Endometrial microvascular endothelial cells (primary cell): ENCODE data around the gene NAV3. TPM values are rescaled to one million over a fixed set of nuclear protein-coding genes. Genes with fewer than 3 reads are reported as not detected.

Experiments used
- in situ Hi-C: cut with HindIII; loops from 2 replicates; pipeline ENCODE4 v1.10.0; 2017; ENCODE audit warnings: low sequenced_read_pairs, low pct_unique_long_range_greater_than_20kb; ENCODE audit errors: inconsistent ontology term
- total RNA-seq: library from RNA; depleted of rRNA; stranded (reverse); fragments of >200 nt; gene quantifications from one replicate; pipeline ENCODE4 v1.2.3, GENCODE V29; 2015; ENCODE audit errors: inconsistent ontology term

The NAV3 gene
- total RNA-seq, 1 donor from 2014 or later: 29.2 TPM

GRCh38 chr12:77835969-77836368 is 5.3 kb downstream of the NAV3 start:
- in situ Hi-C loops: no loop called here

GRCh38 chr12:77837876-77838291 is 7.2 kb downstream of the NAV3 start:
- in situ Hi-C loops: no loop called here

- in situ Hi-C loops: no loop called here
Measured at GRCh38 chr12:77841521-77841920, 10.8 kb downstream of the NAV3 start.

- in situ Hi-C loops: no loop called here
Measured at GRCh38 chr12:77842430-77842829, 11.7 kb downstream of the NAV3 start.

GRCh38 chr12:77845831-77846230 is 15.1 kb downstream of the NAV3 start:
- in situ Hi-C loops: no loop called here

GRCh38 chr12:77847060-77847541 is 16.4 kb downstream of the NAV3 start:
- in situ Hi-C loops: no loop called here

- in situ Hi-C loops: no loop called here
Measured at GRCh38 chr12:77847680-77848431, 17.2 kb downstream of the NAV3 start.

- in situ Hi-C loops: no loop called here
Measured at GRCh38 chr12:77850129-77850528, 19.4 kb downstream of the NAV3 start.

DNA sequence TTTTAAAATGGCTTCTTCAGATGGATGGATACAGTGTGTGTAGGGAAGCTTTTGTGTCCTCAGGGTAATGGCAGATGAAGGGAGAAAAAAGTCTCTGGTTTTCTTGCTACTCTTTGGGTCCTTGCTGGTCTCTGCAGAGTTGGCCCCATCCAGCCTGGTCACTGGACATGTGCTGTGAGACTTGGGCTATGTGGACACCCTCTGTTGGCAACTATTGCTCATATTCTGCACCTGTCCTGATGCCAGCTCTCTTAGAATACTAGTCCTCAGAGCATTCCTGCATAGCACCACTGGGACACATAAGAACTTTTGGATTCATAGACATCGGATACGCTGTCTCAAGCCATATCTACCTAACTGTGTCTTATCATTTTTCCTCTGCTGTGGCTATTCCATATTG is 20.0 kb downstream of the NAV3 start:
- in situ Hi-C loops: no loop called here

DNA sequence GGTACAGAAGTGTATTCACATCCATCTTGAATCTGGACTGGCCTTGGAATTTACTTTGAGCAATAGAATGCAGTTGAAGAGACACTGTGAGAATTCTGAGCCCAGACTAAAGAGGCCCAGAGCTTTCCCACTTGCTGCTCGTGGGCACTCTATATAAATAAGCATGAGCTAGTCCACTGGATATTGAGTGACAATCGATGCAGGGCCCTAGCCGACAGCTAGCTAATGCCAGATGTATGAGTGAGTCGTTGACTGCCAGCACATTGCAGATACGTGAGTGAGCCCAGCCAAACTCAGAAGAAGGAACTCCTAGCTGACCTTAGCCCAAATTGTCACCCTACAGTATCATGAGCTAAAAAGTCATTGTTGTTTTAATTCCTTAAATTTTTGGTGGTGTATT is 24.9 kb downstream of the NAV3 start:
- in situ Hi-C loops: no loop called here

DNA sequence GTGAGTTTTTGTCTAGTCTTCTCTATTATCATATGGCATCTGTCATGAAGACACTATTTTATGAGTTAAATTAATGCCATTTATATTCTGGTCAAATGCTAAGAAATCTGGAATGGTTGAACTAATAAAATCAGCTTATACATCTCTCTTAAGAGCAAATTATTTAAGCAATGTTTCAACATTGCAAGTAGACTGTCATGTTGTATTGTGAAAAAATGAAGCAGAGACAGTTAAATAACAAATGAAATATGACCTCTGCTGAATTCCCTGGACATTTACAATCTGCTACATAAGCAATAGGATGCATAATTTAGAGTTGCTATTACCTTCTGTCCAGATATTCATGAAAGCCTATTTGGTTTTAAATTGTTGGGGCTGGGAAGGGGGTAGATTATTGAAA is 30.6 kb downstream of the NAV3 start:
- in situ Hi-C loops: no loop called here

DNA sequence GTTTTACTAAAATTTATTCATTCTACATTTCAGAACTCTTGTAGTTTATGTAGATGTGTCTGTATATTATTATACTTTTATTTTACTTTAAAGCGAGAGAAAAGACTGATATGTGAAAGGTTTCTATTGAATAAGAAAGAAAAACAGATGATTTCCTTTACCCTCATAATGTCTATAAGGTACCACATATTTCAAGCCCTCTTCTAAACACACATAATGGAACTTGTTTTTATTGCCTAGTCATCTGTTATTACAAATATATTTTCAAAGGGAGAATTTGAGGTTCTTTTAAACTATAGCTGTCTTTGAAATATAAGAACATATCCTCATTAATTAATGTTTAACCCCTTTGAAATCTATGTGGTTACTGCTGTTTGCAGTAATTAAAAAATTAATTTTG is 34.5 kb downstream of the NAV3 start:
- in situ Hi-C loops: no loop called here

- in situ Hi-C loops: no loop called here
Measured at GRCh38 chr12:77878901-77879300, 48.2 kb downstream of the NAV3 start.

DNA sequence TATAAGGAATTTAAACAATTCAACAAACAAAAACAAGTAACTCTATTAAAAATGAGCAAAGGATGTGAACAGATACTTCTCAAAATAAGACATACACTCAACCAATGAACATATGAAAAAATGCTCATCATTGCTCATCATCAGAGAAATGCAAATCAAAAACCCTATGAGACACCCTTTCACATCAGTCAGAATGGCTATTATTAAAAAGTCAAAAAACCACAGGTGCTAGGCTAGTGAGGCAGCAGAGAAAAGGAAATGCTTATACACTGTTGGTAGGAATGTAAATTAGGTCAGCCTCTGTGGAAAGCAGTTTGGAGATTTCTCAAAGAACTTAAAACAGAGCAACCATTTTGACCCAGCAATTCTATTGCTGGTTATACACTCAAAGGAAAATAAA is 52.0 kb downstream of the NAV3 start:
- in situ Hi-C loops: no loop called here

DNA sequence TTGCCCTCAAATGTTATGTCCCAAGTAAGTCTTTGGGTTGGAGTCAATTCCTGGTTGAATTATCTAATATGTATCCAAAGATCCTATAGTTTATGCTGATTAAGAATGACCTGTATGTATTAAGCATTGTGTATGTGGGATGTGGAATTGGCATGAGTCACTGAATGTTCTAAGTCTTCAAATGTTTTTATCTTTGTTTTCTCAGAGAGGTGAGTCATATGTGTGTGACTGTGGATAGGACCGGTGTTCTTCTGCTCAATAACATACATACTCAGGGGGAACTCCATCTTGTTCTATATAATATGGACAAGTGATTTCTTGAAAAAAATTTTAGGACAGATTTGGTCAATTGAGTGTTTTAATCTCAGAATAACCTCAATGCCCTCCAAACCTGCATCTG is 57.9 kb downstream of the NAV3 start:
- in situ Hi-C loops: no loop called here

- in situ Hi-C loops: no loop called here
Measured at GRCh38 chr12:77891518-77892147, 60.9 kb downstream of the NAV3 start.

DNA sequence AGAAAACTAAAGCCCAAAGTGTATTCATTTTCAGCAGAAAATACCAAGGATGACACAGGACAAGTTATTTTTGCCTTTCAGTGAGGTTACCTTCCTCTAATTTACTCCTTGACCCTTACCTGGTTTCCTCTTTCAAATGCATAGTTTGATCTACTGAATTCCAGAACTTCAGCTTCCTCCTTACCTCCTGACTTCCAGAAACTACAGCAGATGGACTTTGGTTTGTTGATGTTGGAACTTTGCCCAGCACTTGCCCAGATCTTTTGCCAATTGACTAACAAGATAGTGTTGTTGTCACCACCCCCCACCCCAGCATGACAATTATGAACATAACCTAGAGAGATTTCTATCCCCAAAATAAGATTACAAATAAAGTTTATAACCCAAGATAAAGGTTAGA is 63.2 kb downstream of the NAV3 start:
- in situ Hi-C loops: no loop called here

GRCh38 chr12:77894556-77894955 is 63.9 kb downstream of the NAV3 start:
- in situ Hi-C loops: no loop called here

DNA sequence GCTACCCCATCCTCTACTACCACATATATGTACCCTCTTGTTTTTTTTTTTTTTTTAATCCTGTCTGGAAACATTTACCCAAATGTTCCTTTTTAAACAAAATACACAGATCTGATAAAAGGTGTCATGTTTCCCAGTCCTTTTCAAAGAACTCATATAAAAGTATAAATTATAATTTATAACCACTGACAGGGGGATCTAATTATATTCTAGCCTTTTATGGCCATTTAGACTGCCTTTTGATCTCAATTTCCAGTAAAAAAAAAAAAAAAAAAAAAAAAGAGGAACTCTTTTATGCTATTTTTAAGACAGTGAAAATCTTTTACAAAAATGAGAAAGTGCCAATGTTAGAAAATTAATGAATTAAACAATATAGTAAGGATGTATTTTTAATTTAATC is 65.0 kb downstream of the NAV3 start:
- in situ Hi-C loops: no loop called here

DNA sequence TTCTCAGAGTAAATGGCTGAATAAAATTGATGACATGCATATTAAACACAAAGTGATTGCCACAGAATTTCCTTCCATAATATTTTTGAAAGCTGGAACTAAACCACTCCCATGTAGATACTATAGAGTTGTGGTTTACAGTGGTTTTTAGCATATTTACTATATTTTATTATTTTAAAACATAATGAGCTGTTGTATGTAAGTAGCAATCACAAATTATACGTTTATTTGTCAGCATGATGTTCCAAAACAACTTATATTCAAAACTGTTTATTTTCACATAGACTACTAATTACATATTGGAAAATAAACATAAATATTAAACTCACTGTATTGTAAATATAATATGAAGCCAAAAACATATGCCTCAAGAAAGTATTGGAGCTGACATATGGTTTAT is 77.2 kb downstream of the NAV3 start:
- in situ Hi-C loops: no loop called here

GRCh38 chr12:77914081-77914488 is 83.4 kb downstream of the NAV3 start:
- in situ Hi-C loops: no loop called here
